NCI-H1930 (cell line): ENCODE measurements around the gene NT5DC4.

Experiments used
- DNase-seq, 2 experiments: peaks; one replicate each; lab custom pipeline; 2025; lab: John Stamatoyannopoulos, UW

NT5DC4 gene

GRCh38 chr2:112784199-112785189 is 63.7 kb downstream of the NT5DC4 start, which contains the start of gene IL1A:
Gene IL1A, minus strand, starts transcription at chr2:112784493. Its CDS starts 723 bp downstream, at chr2:112783770.
- DNase-seq, result no peak

- DNase-seq, result no peak
Observed at GRCh38 chr2:112787294-112787693, 66.5 kb downstream of the NT5DC4 start.

GRCh38 chr2:112787729-112788393 is 67.0 kb downstream of the NT5DC4 start:
- no peak for DNase-seq

- DNase-seq, result no peak
Observed at GRCh38 chr2:112788653-112789052, 67.8 kb downstream of the NT5DC4 start.
